Mesothelial cell of epicardium (in vitro differentiated cells): ENCODE data around the gene LRRC52. TPM values are rescaled to one million over a fixed set of nuclear protein-coding genes. Genes with fewer than 3 reads are reported as not detected.
"Not testable (repeated sequence)": the region's sequence is repeated elsewhere in the genome, so short reads cannot be mapped to it uniquely, and the experiment has no call there.

Source experiments
- DNase-seq, 2 experiments: peaks; one replicate each; pipeline ENCODE4 v3.0.0; 2021; ENCODE audit warnings: low spot score in 2 of 2; ENCODE audit not compliant: unreplicated experiment in 2 of 2
- H3K27ac Mint-ChIP-seq: 2 replicates; pipeline ENCODE4 v1.8.0; 2021; ENCODE audit warnings: mixed read lengths
- H3K27me3 Mint-ChIP-seq: 2 replicates; pipeline ENCODE4 v1.8.0; 2021; ENCODE audit warnings: low read depth, mixed read lengths
- H3K36me3 Mint-ChIP-seq: 2 replicates; pipeline ENCODE4 v1.8.0; 2021; ENCODE audit warnings: mixed read lengths
- H3K4me1 Mint-ChIP-seq: 2 replicates; pipeline ENCODE4 v1.8.0; 2021; ENCODE audit warnings: mixed read lengths
- H3K4me3 Mint-ChIP-seq: 2 replicates; pipeline ENCODE4 v1.8.0; 2021; ENCODE audit warnings: mild to moderate bottlenecking, moderate library complexity, mixed read lengths
- H3K9me3 Mint-ChIP-seq: 2 replicates; pipeline ENCODE4 v1.8.0; 2021; ENCODE audit warnings: mixed read lengths
- total RNA-seq: library from RNA; stranded (reverse); gene quantifications from 3 replicates; pipeline ENCODE4 v1.2.1, GENCODE V29; 2021
- TF ChIP-seq, protein P1 (sequence below): fragments of 200-600 bp; sonication (generic); IDR thresholded peaks from one replicate; pipeline ENCODE4 v1.5.0; 2021; ENCODE audit warnings: antibody characterized with exemption; ENCODE audit not compliant: unreplicated experiment

Gene LRRC52
- total RNA-seq, 1 donor from 2014 or later: not detected

DNA sequence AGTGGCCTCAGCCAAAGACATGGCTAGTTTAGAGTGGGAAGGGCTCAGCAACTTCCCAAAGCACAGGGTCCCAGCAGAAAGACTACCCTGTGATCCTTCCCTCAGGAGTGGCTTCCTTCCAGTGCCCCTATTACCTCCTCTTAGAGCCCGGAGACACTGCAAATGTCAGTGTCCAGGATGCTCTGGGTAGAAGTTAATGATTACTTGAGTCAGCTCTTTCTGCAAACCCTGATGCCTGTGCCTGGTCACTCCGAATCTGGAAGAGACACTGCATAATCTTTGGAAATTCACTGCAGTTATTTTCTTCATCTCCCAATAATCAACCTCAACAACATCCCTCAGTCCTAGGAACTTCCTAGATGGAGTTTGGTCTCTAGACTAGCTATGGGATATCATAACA, 60.0 kb downstream of the LRRC52 start:
- TF ChIP-seq, protein P1, sequence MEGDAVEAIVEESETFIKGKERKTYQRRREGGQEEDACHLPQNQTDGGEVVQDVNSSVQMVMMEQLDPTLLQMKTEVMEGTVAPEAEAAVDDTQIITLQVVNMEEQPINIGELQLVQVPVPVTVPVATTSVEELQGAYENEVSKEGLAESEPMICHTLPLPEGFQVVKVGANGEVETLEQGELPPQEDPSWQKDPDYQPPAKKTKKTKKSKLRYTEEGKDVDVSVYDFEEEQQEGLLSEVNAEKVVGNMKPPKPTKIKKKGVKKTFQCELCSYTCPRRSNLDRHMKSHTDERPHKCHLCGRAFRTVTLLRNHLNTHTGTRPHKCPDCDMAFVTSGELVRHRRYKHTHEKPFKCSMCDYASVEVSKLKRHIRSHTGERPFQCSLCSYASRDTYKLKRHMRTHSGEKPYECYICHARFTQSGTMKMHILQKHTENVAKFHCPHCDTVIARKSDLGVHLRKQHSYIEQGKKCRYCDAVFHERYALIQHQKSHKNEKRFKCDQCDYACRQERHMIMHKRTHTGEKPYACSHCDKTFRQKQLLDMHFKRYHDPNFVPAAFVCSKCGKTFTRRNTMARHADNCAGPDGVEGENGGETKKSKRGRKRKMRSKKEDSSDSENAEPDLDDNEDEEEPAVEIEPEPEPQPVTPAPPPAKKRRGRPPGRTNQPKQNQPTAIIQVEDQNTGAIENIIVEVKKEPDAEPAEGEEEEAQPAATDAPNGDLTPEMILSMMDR: no peak
- Mint-ChIP-seq H3K36me3 (no peaks in the 10 kb centered on the region), H3K9me3 (no peaks in the 10 kb centered on the region), H3K4me3 (no peak overlapping the region), H3K27ac (no peak overlapping the region), H3K27me3 (no peaks in the 10 kb centered on the region), H3K4me1 (peaks cover 10% of the 10 kb centered on the region)
- no peak for DNase-seq

DNA sequence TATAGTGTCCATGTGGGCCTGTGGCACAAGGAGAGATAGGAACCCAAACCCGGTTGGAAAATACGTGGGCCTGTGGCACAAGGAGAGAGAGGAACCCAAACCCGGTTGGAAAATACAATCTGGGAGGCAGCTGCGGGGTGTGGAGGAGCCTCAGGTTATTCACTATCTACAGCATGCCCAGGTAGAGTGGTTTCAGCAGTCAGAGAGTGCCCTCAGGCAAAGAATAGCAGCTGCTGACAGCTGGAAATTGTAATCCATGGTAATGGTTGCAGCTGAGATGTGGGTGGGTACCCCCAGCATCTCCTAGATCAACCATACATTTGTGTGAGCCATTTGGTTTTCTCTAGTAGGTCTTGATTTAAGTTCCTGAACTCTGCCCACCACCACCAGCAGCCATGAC, 61.4 kb downstream of the LRRC52 start:
- TF ChIP-seq, protein P1: no peak
- Mint-ChIP-seq H3K36me3 (no peaks in the 10 kb centered on the region), H3K4me3 (no peak overlapping the region), H3K27ac (no peak overlapping the region), H3K27me3 (no peaks in the 10 kb centered on the region), H3K9me3 (no peaks in the 10 kb centered on the region), H3K4me1 (peaks cover 2% of the 10 kb centered on the region)
- no peak for DNase-seq

DNA sequence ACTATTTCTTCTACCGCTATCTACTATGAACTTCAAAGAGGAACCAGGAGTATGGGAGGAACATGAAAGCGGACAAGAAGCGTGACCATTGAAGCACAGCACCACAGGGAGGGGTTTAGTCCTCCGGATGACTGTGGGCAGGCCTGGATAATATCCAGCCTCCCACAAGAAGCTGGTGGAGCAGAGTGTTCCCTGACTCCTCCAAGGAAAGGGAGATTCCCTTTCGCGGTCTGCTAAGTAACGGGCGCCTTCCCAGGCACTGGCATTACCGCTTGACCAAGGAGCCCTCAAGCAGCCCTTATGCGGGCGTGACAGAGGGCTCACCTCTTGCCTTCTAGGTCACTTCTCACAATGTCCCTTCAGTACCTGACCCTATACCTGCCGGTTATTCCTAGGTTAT, 62.9 kb downstream of the LRRC52 start:
- not testable (repeated sequence) for H3K27ac Mint-ChIP-seq, H3K36me3 Mint-ChIP-seq, H3K27me3 Mint-ChIP-seq, DNase-seq, H3K4me3 Mint-ChIP-seq, H3K4me1 Mint-ChIP-seq, H3K9me3 Mint-ChIP-seq

- Mint-ChIP-seq H3K27ac (no peak overlapping the region), H3K27me3 (no peaks in the 10 kb centered on the region), H3K9me3 (peaks cover 6% of the 10 kb centered on the region), H3K36me3 (no peaks in the 10 kb centered on the region), H3K4me3 (no peak overlapping the region), H3K4me1 (peaks cover 2% of the 10 kb centered on the region)
- DNase-seq: no peak
- TF ChIP-seq, protein P1: no peak
Observed at GRCh38 chr1:165610866-165611265, 67.1 kb downstream of the LRRC52 start.

DNA sequence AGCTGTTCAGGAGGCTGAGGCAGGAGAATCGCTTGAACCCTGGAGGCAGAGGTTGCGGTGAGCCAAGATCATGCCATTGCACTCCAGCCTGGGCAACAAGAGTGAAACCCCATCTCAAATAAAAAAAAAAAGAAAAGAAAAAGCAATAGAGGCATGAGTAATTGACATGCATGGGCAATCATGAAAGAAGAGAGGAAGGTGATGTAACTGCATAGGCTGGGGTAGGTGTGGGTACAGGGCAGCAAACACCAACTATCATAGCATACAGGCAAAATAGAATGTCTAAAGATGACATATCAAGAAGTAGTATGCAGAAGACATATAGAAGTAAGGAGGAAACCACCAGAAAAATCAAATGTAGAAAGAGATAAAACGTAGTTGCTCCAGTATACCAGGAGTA, 68.3 kb downstream of the LRRC52 start:
- Mint-ChIP-seq H3K27ac (no peak overlapping the region), H3K9me3 (peaks cover 6% of the 10 kb centered on the region), H3K4me1 (peaks cover 2% of the 10 kb centered on the region), H3K36me3 (no peaks in the 10 kb centered on the region), H3K27me3 (peaks cover under 1% of the 10 kb centered on the region), H3K4me3 (no peak overlapping the region)
- DNase-seq: no peak
- TF ChIP-seq, protein P1: no peak

Other genes with a start within 250 kb of the LRRC52 start
- gene LMX1A, start 187.3 kb upstream of the LRRC52 start, total RNA-seq: 0.18 TPM in 1 of 3 replicates, not detected in the others
- gene RXRG, start 98.9 kb upstream of the LRRC52 start, total RNA-seq: 0.99 to 1.1 TPM (median 1.0 TPM) in 3 replicates
- gene MGST3, start 87.2 kb downstream of the LRRC52 start, total RNA-seq: 126 to 130 TPM (median 126 TPM) in 3 replicates
- gene ALDH9A1, start 154.6 kb downstream of the LRRC52 start, total RNA-seq: 35.2 to 36.0 TPM (median 35.4 TPM) in 3 replicates
- gene TMCO1, start 224.9 kb downstream of the LRRC52 start, total RNA-seq: 61.7 to 69.6 TPM (median 69.2 TPM) in 3 replicates